ENCODE results near the gene ZNF583. TPM values are rescaled to one million over a fixed set of nuclear protein-coding genes. Genes with fewer than 3 reads are reported as not detected.

ZNF583 gene
- total and polyA plus RNA-seq, 2 of the 13 experiments (the other 11 are each of a cell fraction or from before 2014, with no cell fraction given) = 0.65 to 5.3 TPM

DNA sequence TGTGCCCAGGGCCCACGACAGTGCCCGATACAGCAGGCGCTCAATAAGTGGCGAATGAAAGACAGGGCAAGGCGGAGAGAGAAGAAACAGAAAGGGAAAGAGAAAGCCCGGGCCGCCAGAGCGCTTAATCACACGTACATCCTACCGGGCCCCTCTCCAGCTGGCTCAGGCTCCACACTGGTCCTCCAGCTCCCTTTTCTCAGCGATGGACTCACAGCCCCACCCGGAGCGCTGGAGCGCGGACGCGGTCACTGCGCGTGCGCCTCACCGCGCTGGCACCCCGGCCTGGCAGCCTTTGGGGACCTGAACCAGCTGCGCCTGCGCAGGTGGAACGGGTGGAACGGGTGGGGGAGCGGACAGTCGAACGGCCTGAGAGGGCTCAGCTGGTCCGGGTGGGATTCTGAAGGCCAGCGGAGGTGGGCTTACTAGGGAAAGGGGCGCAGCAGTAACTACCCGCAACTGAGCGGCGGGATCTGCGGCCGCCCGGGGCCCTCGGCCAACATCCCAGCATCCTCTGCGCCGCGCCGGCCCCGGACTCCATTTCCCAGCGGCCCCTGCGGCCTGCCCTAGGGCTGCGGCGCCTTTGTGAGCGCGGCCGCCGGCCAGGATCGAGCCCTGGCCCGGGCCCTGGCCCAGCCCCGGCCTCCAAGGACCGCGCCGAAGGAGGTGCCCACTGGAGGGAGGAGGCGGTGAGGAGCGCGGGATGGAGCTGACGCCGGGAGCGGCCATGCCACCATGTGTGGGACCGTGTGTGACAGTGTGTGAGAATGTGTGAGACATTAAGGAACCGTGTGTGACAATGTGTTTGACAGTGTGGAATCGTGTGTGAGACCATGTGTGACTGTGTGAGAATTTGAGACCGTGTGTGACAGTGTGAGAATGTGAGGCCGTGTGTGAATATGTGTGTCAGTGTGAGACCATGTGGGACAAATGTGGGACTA is at the start of gene ZNF583 (continued):
- peak; percentile 41; the same call in 1 of the 2 replicates for TF ChIP-seq TOPORS (CRISPR knock-in tag; IDR thresholded peaks at IDR 0.05)
- no peak for TF ChIP-seq NCOA5 (CRISPR knock-in tag; IDR thresholded peaks at IDR 0.05)
- TF ChIP-seq DR1 (CRISPR knock-in tag; IDR thresholded peaks at IDR 0.05) = 0 out of 2 replicates have a peak, but pooled peaks have one; percentile 48
- TF ChIP-seq, protein P1, sequence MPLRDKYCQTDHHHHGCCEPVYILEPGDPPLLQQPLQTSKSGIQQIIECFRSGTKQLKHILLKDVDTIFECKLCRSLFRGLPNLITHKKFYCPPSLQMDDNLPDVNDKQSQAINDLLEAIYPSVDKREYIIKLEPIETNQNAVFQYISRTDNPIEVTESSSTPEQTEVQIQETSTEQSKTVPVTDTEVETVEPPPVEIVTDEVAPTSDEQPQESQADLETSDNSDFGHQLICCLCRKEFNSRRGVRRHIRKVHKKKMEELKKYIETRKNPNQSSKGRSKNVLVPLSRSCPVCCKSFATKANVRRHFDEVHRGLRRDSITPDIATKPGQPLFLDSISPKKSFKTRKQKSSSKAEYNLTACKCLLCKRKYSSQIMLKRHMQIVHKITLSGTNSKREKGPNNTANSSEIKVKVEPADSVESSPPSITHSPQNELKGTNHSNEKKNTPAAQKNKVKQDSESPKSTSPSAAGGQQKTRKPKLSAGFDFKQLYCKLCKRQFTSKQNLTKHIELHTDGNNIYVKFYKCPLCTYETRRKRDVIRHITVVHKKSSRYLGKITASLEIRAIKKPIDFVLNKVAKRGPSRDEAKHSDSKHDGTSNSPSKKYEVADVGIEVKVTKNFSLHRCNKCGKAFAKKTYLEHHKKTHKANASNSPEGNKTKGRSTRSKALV (CRISPR knock-in tag; IDR thresholded peaks at IDR 0.05) = peak; percentile 70; the same call in 1 of the 2 replicates
- no peak for TF ChIP-seq SMAD3 (CRISPR knock-in tag; IDR thresholded peaks at IDR 0.05)
- TF ChIP-seq, protein P2, sequence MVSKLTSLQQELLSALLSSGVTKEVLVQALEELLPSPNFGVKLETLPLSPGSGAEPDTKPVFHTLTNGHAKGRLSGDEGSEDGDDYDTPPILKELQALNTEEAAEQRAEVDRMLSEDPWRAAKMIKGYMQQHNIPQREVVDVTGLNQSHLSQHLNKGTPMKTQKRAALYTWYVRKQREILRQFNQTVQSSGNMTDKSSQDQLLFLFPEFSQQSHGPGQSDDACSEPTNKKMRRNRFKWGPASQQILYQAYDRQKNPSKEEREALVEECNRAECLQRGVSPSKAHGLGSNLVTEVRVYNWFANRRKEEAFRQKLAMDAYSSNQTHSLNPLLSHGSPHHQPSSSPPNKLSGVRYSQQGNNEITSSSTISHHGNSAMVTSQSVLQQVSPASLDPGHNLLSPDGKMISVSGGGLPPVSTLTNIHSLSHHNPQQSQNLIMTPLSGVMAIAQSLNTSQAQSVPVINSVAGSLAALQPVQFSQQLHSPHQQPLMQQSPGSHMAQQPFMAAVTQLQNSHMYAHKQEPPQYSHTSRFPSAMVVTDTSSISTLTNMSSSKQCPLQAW (CRISPR knock-in tag; IDR thresholded peaks at IDR 0.05) = peak; percentile 66; the same call in 1 of the 2 replicates
- TF ChIP-seq ZNF12 (CRISPR knock-in tag; IDR thresholded peaks at IDR 0.05) = no peak
- no peak for TF ChIP-seq ZNF891 (CRISPR knock-in tag; IDR thresholded peaks at IDR 0.05)
- no peak for TF ChIP-seq ZNF205 (CRISPR knock-in tag; IDR thresholded peaks at IDR 0.05)
- TF ChIP-seq KDM3A (CRISPR knock-in tag; IDR thresholded peaks at IDR 0.05; ENCODE audit: low read depth) = no peak
- TF ChIP-seq, protein P3, sequence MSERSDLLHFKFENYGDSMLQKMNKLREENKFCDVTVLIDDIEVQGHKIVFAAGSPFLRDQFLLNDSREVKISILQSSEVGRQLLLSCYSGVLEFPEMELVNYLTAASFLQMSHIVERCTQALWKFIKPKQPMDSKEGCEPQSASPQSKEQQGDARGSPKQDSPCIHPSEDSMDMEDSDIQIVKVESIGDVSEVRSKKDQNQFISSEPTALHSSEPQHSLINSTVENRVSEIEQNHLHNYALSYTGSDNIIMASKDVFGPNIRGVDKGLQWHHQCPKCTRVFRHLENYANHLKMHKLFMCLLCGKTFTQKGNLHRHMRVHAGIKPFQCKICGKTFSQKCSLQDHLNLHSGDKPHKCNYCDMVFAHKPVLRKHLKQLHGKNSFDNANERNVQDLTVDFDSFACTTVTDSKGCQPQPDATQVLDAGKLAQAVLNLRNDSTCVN (CRISPR knock-in tag; IDR thresholded peaks at IDR 0.05; ENCODE audit: borderline replicate concordance) = no peak
- TF ChIP-seq SNAI1 (CRISPR knock-in tag; IDR thresholded peaks at IDR 0.05; ENCODE audit: borderline replicate concordance) = no peak
- TF ChIP-seq, protein P4, sequence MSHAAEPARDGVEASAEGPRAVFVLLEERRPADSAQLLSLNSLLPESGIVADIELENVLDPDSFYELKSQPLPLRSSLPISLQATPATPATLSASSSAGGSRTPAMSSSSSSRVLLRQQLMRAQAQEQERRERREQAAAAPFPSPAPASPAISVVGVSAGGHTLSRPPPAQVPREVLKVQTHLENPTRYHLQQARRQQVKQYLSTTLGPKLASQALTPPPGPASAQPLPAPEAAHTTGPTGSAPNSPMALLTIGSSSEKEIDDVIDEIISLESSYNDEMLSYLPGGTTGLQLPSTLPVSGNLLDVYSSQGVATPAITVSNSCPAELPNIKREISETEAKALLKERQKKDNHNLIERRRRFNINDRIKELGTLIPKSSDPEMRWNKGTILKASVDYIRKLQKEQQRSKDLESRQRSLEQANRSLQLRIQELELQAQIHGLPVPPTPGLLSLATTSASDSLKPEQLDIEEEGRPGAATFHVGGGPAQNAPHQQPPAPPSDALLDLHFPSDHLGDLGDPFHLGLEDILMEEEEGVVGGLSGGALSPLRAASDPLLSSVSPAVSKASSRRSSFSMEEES (CRISPR knock-in tag; IDR thresholded peaks at IDR 0.05) = no peak
- peak; percentile 70; the same call in 1 of the 2 replicates for TF ChIP-seq MAF1 (CRISPR knock-in tag; IDR thresholded peaks at IDR 0.05; ENCODE audit: borderline replicate concordance)
- TF ChIP-seq SRSF4 (IDR thresholded peaks at IDR 0.05; ENCODE audit: low read depth, low read length, poor library complexity, severe bottlenecking) = no peak
- TF ChIP-seq, protein P5, sequence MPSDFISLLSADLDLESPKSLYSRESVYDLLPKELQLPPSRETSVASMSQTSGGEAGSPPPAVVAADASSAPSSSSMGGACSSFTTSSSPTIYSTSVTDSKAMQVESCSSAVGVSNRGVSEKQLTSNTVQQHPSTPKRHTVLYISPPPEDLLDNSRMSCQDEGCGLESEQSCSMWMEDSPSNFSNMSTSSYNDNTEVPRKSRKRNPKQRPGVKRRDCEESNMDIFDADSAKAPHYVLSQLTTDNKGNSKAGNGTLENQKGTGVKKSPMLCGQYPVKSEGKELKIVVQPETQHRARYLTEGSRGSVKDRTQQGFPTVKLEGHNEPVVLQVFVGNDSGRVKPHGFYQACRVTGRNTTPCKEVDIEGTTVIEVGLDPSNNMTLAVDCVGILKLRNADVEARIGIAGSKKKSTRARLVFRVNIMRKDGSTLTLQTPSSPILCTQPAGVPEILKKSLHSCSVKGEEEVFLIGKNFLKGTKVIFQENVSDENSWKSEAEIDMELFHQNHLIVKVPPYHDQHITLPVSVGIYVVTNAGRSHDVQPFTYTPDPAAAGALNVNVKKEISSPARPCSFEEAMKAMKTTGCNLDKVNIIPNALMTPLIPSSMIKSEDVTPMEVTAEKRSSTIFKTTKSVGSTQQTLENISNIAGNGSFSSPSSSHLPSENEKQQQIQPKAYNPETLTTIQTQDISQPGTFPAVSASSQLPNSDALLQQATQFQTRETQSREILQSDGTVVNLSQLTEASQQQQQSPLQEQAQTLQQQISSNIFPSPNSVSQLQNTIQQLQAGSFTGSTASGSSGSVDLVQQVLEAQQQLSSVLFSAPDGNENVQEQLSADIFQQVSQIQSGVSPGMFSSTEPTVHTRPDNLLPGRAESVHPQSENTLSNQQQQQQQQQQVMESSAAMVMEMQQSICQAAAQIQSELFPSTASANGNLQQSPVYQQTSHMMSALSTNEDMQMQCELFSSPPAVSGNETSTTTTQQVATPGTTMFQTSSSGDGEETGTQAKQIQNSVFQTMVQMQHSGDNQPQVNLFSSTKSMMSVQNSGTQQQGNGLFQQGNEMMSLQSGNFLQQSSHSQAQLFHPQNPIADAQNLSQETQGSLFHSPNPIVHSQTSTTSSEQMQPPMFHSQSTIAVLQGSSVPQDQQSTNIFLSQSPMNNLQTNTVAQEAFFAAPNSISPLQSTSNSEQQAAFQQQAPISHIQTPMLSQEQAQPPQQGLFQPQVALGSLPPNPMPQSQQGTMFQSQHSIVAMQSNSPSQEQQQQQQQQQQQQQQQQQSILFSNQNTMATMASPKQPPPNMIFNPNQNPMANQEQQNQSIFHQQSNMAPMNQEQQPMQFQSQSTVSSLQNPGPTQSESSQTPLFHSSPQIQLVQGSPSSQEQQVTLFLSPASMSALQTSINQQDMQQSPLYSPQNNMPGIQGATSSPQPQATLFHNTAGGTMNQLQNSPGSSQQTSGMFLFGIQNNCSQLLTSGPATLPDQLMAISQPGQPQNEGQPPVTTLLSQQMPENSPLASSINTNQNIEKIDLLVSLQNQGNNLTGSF (CRISPR knock-in tag; IDR thresholded peaks at IDR 0.05) = no peak; the same call in 1 of the 2 replicates

Measured in HepG2 (cell line).